GM21786 (cell line): ENCODE measurements around the gene NUMB.
"Not testable (repeated sequence)": the region's sequence is repeated elsewhere in the genome, so short reads cannot be mapped to it uniquely, and the experiment has no call there.

Source experiments
- ATAC-seq: cut with Tn5 transposase; IDR thresholded peaks from one replicate; pipeline ENCODE4 v1.9.1; 2021; ENCODE audit not compliant: unreplicated experiment

Gene NUMB

DNA sequence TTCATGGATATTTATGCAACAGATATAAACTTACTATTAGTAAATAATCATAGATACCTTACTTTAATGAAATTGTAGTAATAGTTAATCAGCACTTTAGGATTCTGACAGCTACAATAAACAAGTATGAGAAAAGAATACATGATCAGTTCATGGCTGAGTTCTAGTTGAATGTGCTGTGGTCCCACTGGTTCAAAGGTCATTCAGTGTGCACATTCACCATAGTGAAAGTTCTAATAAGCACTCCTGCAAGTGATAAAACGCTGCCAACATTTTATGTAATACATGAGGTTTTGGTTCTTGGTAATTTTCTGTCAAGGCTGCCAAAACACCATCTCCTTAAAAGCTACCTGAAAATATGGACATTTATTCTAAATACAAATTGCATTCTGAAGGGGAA is 92.6 kb downstream of the NUMB start:
- ATAC-seq: no peak

DNA sequence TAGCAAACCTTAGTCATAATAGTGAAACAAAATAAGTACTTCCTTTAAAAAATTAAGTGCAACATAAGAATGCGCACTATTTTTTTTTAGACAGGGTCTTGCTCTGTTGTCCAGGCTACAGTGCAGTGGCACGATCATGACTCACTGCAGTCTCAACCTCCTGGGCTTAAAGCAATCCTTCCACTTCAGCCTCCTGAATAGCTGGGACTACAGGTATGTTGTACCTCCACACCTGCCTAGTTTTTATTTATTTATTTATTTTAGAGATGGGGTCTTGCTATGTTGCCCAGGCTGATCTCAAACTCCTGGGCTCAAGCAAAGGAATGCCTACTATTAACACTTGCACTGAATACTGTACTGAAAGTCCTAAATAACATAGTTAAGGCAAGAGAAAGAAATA is 93.8 kb downstream of the NUMB start:
- no peak for ATAC-seq

DNA sequence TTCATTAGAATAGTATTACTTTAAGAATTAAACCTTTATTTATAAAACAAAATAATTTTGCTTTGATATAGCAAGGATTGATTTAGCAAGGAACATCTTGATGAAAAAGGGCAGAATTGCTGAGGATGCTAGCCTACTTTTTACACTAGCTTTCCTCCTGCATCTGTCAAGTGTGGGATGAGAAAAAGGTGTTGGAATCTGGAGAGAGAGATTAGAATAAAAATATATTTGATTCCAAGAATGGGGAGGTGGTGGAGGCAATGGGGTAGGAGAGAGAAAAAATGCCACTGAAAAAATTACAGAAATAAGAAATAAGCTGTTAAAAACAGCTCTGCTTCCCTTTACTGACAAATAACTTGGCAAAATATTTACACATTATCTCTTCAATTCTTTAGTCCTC is 98.9 kb downstream of the NUMB start:
- no peak for ATAC-seq

DNA sequence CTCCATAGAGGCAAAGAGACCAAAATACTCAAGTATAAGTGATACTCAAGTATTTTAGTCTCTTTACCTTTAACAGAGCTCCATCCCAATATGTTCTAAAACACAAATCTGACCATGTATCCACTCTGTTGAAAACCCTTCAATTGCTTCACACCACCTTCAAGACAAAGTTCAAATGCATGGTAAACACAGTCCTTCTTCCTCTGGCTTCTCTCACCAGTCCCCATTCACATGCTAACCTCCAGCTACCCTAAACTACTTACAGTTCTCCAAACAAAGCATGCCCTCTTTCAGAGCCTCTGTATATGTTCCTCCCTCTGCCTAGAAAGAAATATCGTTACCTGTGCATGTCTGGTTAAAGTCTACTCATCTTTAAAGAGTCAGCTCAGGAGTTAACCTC is 100.2 kb downstream of the NUMB start:
- no peak for ATAC-seq

DNA sequence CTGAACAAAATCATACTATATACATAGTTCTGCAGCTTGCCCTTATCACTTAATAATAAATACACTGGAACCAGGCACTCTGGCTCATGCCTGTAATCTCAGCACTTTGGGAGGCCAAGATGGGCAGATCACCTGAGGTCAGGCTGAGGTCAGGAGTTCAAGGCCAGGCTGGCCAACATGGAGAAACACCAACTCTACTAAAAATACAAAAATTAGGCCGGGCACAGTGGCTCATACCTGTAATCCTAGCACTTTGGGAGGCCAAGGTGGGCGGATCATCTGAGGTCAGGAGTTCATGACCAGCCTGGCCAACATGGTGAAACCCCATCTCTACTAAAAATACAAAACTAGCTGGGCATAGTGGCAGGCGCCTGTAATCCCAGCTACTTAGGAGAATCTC is 109.3 kb downstream of the NUMB start:
- not testable (repeated sequence) for ATAC-seq

DNA sequence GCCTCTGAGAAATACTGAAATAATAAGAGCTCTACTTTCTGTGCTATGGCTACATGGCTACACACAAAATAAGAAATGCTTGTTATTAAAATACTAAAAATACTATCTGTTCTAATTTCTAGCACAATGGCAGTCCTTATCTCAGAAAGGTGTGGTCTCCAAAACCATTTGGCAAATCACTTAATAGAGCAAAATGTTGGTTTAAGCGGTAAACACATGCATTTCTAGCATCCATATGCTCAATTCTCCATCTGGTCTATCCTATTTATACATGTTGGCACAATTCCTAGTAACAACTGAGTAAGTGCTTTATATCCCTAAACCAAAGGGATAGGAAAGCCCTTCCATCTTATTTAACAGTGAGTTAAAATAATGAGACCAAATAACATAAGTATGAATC is 114.0 kb downstream of the NUMB start:
- no peak for ATAC-seq

DNA sequence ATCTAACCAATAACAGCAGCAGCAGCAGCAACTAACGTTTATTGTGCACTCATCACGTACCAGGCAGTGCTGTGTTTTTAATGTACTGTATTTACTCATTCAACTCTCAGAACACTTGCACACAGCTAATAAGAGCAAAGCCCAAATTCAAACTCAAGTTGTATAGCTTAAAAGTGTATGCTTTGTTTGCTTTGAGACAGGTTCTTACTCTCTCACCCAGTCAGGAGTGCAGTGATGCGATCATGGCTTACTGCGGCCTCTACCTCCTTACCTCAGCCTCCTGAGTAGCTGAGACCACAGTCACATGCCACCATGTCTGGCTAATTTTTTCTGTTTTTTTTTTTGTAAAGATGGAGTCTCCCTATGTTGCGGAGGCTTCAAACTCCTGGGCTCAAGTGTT is 115.7 kb downstream of the NUMB start:
- no peak for ATAC-seq

DNA sequence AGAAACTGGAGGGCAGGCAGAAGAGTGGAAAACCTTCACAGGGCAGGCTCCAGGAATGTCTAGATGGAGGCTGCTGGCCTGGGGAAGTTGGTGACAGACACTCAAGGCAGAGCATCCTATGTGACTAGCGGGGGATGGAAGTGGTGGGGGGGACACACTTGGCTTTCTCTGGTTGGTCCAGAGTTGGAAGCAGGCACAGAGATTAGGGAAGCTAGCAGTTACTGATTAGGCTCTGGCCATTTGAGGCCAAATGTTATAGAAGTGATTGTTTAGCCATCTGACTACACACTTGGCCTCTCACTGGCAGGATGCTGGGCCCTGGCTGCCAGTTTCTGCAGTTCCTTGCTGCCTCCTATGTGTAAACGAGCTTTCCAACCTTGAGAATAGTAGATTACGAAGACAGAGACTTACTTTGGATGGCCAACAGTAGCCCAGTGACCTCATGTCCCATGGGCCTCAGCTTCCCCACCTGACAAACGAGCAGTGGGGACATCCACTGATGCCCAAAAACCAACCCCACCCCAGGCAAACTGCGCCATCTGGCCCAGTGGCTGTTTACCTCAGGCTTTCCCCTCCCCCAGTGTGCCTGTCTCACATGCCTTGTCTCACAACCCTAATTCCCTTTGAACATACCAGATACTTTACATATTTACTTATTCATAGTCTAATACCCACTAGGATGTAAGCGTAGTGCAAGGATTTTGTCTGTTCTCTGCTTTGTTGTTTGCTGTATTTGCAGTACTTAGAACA is 118.3 kb downstream of the NUMB start:
- ATAC-seq: no peak

DNA sequence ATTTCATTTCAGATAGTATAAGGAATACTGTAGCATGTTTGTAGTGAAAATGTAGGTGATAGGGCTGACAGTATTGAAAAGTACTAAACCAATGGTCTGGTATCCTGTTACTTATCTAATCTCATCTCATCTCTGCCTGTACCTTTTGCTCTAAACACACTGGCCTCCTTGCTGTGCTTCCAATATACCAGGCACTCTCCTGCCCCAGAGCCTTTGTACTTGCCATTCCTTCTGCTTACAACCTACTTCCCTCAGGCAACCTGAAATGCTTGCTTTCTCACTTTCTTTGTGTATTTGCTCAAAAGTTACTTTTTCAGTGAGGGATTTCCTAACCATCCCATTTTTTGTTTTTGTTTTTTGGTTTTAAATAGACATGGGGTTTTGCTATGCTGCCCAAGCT is 119.1 kb downstream of the NUMB start:
- no peak for ATAC-seq

DNA sequence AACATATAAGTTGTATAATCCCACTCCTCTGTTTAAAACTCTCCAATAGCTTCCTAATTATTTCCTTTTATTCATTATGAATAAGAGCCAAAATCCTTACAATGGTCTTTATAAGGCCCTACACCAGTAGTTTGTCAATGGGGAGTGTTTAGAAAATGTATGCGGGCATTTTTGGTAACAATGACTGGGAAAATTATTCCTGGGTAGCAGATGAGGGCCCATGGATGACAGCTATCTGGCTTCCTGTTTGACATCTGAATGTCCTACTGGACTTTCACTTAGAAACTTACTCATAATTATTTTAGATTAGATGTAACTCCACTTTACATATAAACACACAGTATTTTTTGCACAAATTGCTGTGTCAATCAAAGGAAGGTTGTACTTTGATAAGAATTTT is 119.8 kb downstream of the NUMB start:
- no peak for ATAC-seq

DNA sequence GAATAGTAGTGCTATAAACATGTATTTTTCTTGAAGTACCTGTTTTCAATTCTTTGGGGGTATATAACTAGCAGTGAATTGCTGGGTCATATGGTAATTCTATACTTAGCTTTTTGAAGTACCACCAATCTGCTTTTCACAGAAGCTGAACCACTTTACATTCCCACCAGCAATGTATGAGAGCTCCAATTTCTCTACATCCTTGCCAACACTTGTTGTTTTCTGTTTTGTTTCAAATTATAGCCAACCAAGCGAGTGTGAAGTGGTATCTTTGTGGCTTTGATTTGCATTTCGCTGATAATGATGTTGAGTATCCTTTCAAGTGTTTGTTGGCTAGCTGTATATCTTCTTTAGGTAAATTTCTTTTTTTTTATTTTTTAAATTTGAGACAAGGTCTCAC is 125.3 kb downstream of the NUMB start:
- no peak for ATAC-seq

DNA sequence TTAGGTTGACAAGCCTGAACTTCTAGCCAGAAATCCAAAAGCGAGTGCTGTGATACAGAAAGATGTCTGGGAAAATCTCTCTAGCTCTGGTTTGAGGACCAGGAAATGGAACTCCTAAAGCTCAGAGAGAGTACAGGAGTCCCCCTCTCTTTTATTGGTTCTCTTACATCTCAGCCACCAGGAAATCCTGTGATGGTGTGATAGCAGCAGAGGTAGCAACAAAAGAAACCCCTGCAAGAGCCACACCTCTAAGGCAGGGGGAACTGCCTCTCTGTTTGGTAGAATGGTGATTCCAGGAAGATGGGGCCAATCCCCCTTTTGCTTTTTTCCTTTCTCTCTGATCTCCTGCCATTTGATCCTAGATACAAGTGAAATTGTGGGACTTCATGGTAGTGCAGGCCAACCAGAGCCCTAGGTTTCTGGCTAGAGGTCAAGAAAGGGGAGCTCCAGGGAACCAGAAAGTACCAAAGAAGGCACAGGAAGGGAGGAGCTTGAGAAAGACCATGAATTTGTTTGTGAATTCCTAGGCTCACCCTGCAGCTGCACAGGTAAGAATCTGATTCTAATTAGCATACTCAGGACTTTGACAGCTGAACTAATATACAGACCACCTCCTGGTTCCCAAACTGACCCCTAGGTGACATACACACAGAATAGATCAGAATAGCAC is 132.6 kb downstream of the NUMB start:
- no peak for ATAC-seq

DNA sequence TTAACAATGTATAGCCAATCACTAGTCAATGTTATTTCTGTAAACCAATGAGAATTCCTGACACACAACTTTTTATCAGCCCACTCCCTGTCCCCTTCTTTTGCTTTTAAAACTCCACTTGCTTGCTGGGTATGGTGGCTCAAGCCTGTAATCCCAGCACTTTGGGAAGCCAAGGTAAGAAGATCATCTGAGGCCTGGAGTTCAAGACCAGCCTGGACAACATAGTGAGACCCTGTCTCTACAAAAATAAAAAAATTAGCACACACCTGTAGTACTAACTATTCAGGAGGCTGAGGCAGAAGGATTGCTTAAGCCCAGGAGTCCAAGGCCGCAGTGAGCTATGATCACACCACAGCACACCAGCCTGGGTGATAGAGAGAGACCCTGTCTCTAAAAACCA is 133.3 kb downstream of the NUMB start:
- ATAC-seq: no peak

DNA sequence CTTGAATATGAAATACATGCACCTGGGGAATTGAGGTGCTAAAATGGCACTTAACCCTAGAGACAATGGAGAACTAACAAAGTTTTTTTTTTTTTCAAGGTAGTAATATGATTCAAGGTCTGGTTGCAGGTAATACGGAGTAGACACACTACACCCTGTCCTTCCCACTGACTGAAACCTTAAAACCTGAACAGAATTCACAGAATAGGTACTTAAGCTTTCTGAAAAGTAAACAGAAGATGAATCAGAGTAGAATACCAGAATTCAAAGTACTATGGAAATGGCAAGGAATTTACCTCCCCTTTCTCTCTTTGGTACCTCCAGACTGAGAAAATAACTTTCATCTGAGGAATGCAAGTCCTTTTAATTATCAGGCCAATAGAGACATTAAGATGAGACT is 133.8 kb downstream of the NUMB start:
- no peak for ATAC-seq

DNA sequence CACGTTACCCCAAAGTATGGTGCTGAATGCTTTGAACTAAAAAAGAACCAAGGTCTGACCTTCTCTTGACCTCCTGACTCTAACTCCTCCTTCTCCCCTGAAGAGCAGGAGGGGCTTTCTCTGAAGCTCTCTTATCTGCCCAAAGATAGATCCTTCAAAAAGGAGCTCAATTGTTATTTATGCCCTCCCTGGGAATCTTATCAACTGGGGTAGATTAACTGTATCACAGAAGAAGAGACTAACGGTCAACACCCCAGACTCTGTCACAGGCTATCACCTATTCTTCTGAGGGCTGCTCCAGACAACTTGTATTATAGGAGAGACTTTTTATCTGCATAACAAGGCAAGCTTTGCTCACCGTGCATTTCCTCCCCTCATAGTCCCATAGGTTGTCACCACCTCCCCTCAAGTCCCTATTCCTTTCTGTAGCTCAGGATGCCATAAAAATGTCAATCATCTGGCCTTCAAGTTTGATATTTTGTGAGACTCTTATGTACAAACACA is 134.4 kb downstream of the NUMB start:
- no peak for ATAC-seq

DNA sequence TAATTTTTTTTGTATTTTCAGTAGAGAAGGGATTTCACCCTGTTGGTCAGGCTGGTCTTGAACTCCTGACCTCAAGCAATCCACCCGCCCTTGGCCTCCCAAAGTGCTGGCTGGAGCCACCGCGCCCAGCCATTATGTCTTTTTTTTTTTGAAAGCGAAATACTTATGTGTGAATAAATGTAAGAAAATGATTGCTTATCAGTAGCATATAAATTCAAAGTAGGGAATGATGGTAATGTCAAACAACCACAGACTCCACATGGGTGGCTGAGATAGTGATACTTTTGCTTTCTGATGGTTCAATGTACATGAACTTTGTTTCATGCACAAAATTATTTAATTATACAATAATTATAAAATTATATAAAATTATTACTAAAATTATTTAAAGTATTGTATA is 145.2 kb downstream of the NUMB start:
- no peak for ATAC-seq

DNA sequence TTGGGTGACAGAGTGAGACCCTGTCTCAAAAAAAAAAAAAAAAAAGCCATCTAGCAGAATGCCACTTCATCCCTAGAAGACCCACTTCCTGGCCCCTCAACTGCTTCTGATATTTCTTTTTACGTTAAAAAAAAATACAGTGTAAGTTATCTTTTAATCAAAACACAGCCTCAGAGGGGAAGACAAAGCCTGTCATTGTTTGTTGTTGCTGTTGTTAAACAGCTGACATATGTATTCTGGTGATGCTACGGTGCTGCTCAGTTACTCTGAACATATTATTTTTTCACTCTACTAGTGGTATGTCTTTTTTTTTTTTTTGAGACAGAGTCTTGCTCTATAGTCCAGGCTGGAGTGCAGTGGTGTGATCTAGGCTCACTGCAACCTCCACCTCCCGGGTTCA is 145.7 kb downstream of the NUMB start:
- ATAC-seq: no peak

DNA sequence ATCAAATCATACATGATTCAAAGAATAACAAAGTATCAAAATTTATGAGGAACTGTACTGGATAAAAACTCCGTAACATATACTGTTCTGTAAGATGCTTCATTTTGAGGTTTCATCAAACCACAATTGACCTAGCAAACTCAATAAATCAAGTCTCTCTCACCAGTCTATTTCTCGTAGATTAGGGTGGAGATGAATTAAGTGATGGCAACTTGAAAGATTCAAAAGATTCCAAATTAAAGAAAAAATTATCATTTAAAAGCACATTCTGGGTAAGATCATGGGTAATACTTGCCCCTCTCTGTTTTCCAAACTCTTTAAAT is 146.7 kb downstream of the NUMB start:
- no peak for ATAC-seq

DNA sequence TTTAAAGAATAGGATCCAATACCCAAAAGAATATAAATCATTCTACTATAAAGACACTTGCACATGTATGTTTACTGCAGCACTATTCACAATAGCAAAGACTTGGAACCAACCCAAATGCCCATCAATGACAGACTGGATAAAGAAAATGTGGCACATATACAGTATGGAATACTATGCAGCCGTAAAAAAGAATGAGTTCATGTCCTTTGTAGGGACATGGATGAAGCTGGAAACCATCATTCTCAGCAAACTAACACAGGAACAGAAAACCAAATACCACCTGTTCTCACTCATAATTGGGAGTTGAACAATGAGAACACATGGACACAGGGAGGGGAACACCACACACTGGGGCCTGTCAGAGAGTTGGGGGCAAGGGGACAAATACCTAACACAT is 149.1 kb downstream of the NUMB start:
- ATAC-seq: not testable (repeated sequence)

DNA sequence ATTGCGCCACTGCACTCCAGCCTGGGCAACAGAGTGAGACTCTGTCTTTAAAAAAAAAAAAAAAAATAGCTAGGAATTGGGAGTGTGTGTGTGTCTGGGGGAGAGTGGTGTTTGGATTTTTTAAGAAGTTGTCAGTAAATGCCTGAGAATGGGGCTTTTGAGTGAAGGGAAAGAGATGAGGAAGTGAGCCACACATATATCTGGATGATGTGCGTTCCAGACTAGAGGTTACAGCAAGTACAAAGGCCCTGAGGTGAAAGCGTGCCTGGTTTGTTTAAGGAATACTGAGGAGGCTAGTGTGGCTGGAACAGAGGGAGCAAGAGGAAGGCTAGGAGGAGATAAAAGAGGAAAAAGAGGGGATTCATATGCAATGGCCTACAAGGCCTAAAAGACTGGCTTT is 151.1 kb downstream of the NUMB start:
- no peak for ATAC-seq

DNA sequence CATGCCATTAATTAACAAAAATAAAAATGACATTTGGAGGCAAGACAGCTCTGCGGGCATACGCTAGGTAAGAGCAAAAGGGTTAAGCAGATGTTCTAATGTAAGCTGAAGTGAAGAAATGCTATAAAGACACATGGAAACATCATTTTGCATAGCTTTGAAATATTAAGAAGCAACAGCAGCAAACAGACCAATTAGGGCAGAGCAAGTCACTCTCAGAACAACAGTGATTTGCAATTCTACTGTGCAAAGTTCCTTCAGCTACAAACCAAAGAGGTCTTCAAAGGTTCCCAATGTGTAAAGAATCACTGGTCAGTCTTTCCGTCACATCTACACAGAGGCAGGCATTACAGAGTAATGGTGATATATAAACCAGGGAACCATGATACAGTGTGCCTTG is 152.8 kb downstream of the NUMB start:
- ATAC-seq: no peak

DNA sequence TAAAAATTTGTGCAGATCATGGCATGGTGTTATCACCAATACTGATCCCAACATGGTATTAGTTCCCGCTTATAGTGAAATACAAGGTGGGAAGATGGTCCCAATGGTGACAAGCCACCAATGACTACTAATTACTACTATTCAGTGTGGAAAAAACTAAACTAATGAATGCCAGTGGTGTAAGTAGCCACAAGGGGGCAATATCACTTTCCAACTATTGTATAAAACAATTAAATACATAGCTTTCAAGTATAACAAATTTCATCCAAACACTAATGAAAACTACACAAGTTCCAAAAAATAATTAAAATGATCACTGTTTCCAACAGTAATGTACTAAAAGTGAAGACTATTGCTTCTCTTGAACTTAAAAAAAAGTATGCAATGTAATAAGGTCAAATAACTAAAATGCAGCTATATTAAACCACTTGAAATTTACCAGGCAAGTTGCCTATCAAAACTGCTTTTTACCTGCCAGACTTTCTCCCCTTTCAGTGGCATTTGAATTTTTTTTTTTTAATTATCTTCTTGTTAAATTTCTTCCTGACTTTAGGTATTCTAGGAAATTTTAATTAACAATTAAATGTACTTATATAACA is 163.0 kb downstream of the NUMB start:
- no peak for ATAC-seq
